Loucy (cell line): ENCODE measurements around the gene HAUS6.

Experiments used
- H2AFZ ChIP-seq: fragments of 200-600 bp; sonication (generic); 2 replicates; pipeline ENCODE4 v1.6.0; 2016; ENCODE audit warnings: antibody characterized with exemption, mild to moderate bottlenecking, low read length, moderate library complexity
- H3F3A ChIP-seq: fragments of 200-600 bp; 2 replicates; pipeline ENCODE4 v1.6.0; 2016; ENCODE audit warnings: antibody characterized with exemption, low read depth, mild to moderate bottlenecking
- H3K27me3 ChIP-seq: fragments of 200-600 bp; sonication (generic); 2 replicates; pipeline ENCODE4 v1.6.1; 2014; ENCODE audit warnings: low read length, mild to moderate bottlenecking; ENCODE audit not compliant: insufficient read depth, poor library complexity, severe bottlenecking
- H3K36me3 ChIP-seq: fragments of 200-600 bp; sonication (generic); 2 replicates; pipeline ENCODE4 v1.6.1; 2016; ENCODE audit warnings: low read length; ENCODE audit not compliant: insufficient read depth
- H3K4me1 ChIP-seq: fragments of 200-600 bp; sonication (generic); 2 replicates; pipeline ENCODE4 v1.5.1; 2014; ENCODE audit warnings: low read length, mild to moderate bottlenecking; ENCODE audit not compliant: insufficient read depth, poor library complexity, severe bottlenecking
- H3K4me2 ChIP-seq: fragments of 200-600 bp; sonication (generic); 2 replicates; pipeline ENCODE4 v1.6.0; 2014; ENCODE audit warnings: antibody characterized with exemption, low read length, low read depth, mild to moderate bottlenecking; ENCODE audit not compliant: poor library complexity, severe bottlenecking
- H3K4me3 ChIP-seq: fragments of 200-600 bp; sonication (generic); 2 replicates; pipeline ENCODE4 v1.5.1; 2014; ENCODE audit warnings: low read length, mild to moderate bottlenecking, mixed read lengths; ENCODE audit not compliant: poor library complexity, severe bottlenecking
- H3K79me2 ChIP-seq: fragments of 200-600 bp; sonication (generic); 2 replicates; pipeline ENCODE4 v1.6.1; 2014; ENCODE audit warnings: low read length; ENCODE audit not compliant: insufficient read depth
- H3K9ac ChIP-seq: fragments of 200-600 bp; sonication (generic); 2 replicates; pipeline ENCODE4 v1.6.0; 2014; ENCODE audit warnings: mild to moderate bottlenecking, low read depth, low read length, moderate library complexity; ENCODE audit not compliant: poor library complexity, severe bottlenecking
- H3K9me2 ChIP-seq: fragments of 200-600 bp; sonication (generic); replicated peaks from 2 replicates; pipeline ENCODE4 v1.6.1; 2016; ENCODE audit warnings: low read depth, low read length, mixed read lengths
- H3K9me3 ChIP-seq: fragments of 200-600 bp; sonication (generic); 2 replicates; pipeline ENCODE4 v1.6.1; 2014; ENCODE audit warnings: mild to moderate bottlenecking, antibody characterized with exemption, low read length, low read depth; ENCODE audit not compliant: insufficient read depth
- H4K20me1 ChIP-seq: fragments of 200-600 bp; sonication (generic); 2 replicates; pipeline ENCODE4 v1.6.0; 2014; ENCODE audit warnings: antibody characterized with exemption, low read length, mild to moderate bottlenecking; ENCODE audit not compliant: insufficient read depth, poor library complexity, severe bottlenecking
- CTCF ChIP-seq: fragments of 200-600 bp; sonication (generic); conservative IDR thresholded peaks from 2 replicates; pipeline ENCODE4 v1.5.1; 2014; ENCODE audit warnings: mild to moderate bottlenecking, antibody characterized with exemption, low read length
- EZH2phosphoT487 ChIP-seq: fragments of 200-600 bp; IDR thresholded peaks from 2 replicates; pipeline ENCODE4 v1.6.1; 2018; ENCODE audit warnings: antibody characterized with exemption, mild to moderate bottlenecking, moderate library complexity, borderline replicate concordance

HAUS6 gene

DNA sequence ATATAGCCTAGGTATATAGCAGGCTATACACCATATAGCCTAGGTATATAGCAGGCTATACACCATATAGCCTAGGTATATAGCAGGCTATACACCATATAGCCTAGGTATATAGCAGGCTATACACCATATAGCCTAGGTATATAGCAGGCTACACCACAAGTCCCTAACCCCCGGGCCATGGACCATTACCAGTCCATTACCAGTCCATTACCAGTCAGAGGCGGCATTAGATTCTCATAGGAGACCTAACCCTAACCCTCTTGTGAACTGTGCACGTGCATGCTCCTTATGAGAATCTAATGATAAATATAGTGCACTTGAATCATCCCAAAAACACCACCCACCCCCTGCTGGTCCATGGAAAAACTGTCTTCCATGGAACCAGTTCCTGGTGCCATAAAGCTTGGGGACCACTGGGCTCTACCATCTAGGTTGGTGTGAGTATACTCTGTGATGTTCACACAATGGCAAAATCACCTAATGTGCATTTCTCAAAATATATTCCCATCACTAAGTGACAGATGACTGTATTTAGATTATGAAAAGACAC is 19.9 kb upstream of the HAUS6 start:
- H3K9me2 ChIP-seq: no peaks in the 10 kb centered on the region
- H3F3A ChIP-seq: 0 out of 2 replicates have a peak, but pooled peaks cover 4% of the 10 kb centered on the region
- H3K9me3 ChIP-seq: no peaks in the 10 kb centered on the region
- peak overlapping the region; percentile 97 for H3K9ac ChIP-seq
- peaks cover 80% of the 10 kb centered on the region for H3K79me2 ChIP-seq
- H4K20me1 ChIP-seq: peaks cover 17% of the 10 kb centered on the region
- TF ChIP-seq EZH2phosphoT487 (no peak), CTCF (no peak)
- H3K36me3 ChIP-seq: peaks cover 52% of the 10 kb centered on the region
- peaks cover 43% of the 10 kb centered on the region for H3K4me1 ChIP-seq
- peak overlapping the region; percentile 92 for H3K4me3 ChIP-seq
- no peak overlapping the region for H2AFZ ChIP-seq
- no peaks in the 10 kb centered on the region for H3K27me3 ChIP-seq
- peak overlapping the region; percentile 99 for H3K4me2 ChIP-seq

DNA sequence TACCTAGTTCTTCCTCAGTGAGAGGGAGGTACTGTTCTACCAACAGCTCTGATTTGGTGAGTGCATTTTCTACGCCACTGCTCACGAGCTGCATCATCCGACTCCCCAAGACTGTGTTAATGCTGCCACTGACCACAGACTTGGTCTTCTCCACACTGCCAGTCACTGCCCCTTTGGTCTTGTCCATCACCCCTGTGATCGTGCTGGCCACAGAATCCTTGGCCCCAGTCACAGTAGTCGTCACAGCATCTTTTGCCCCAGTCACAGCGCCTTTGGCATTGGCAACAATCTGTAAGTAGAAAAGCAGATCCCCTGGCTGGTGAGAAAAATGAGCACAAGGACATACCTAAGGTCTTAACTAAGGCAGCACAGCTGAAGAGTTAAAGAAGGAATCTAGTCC is 18.2 kb upstream of the HAUS6 start:
- Histone ChIP-seq H3K9ac (no peak overlapping the region), H3F3A (0 out of 2 replicates have a peak, but pooled peaks cover 4% of the 10 kb centered on the region), H3K9me3 (no peaks in the 10 kb centered on the region), H3K27me3 (no peaks in the 10 kb centered on the region), H3K79me2 (peaks cover 65% of the 10 kb centered on the region), H3K36me3 (peaks cover 69% of the 10 kb centered on the region), H3K4me1 (peaks cover 34% of the 10 kb centered on the region), H3K9me2 (no peaks in the 10 kb centered on the region), H3K4me2 (no peak overlapping the region), H3K4me3 (no peak overlapping the region), H2AFZ (no peak overlapping the region), H4K20me1 (peaks cover 17% of the 10 kb centered on the region)
- TF ChIP-seq CTCF: no peak
- TF ChIP-seq EZH2phosphoT487: no peak

GRCh38 chr9:19119801-19120440 is 17.2 kb upstream of the HAUS6 start:
- TF ChIP-seq CTCF: no peak
- no peak for TF ChIP-seq EZH2phosphoT487
- no peaks in the 10 kb centered on the region for H3K9me3 ChIP-seq
- H3F3A ChIP-seq: 0 out of 2 replicates have a peak, but pooled peaks cover 4% of the 10 kb centered on the region
- no peak overlapping the region for H3K4me3 ChIP-seq
- H3K79me2 ChIP-seq: peaks cover 55% of the 10 kb centered on the region
- H4K20me1 ChIP-seq: peaks cover 12% of the 10 kb centered on the region
- H2AFZ ChIP-seq: no peak overlapping the region
- peak overlapping the region; percentile 0 for H3K4me2 ChIP-seq
- H3K9me2 ChIP-seq: no peaks in the 10 kb centered on the region
- peaks cover 33% of the 10 kb centered on the region for H3K4me1 ChIP-seq
- H3K36me3 ChIP-seq: peaks cover 76% of the 10 kb centered on the region
- H3K9ac ChIP-seq: no peak overlapping the region
- H3K27me3 ChIP-seq: no peaks in the 10 kb centered on the region
